Activated CD4-positive, CD25-positive, alpha-beta regulatory T cell treated with anti-CD3 and anti-CD28 coated beads, Interleukin-2, amount 50 U/mL, for 72 hours (primary cell): ENCODE data around the gene DPP10.

Experiments
- DNase-seq: peaks from one replicate; pipeline ENCODE4 v3.0.0; 2021

DPP10 gene

DNA sequence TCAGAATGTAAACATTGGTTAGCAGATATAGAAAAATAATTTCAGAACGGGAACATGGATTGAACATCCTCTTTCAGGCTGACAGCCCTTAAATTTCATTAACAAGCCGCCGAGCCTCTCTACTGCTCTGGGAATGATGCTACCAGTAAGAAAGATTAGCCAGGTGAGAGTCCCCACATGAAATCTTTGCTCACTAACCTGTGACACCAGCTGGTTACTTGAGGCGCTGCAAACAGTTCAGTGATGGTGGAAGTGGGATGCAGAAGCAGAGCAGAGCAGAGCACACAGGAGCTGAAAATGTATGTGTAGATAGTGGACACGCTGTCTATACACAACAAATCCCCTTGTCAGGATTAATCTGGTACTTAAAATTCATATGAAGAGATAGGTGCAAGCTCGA, 721.1 kb downstream of the DPP10 start:
- no peak for DNase-seq

DNA sequence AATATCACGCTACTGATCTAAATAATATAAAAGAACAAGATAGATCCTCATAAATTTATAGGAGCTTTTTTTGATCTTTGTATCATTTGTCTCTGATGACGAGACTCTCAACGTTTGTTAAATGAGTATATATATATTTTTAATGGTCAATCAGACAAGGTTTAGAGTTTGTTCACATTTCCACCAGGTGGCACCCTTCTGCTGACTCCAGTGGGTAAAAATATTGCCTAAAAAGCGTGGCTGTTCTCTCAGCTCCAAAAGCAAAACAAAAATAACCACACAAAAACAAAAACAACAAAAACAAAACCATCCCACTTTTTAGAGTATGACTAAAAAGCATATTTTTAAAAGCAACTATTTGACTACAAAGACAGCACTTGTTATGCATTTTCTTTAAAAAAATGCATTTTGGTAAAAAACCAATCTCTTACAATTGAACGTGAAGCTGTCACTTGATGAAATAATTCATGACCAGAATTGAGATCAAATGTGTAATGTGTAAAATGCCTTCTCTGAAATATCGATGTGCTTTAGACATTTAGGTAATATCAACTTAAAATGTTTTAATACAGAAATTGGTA, 723.2 kb downstream of the DPP10 start:
- no peak for DNase-seq

DNA sequence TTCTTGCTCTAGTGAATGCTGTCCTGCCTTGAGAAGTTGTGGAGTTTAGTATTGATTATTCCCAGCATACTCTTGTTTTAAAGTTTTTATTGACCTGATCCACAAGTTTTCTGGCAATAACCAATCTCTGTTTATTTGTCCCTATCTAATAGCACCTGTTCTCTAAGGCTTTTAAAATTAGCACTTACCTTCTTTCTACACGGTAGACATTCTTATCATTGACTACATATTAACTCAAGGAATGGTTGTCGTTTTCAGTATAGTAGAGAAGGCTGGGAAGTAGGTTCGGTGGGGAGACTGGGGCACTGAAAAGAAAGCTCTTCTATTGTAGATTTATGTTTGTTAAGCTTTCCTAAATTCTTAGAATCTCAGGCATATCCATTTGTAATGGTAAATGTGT, 726.0 kb downstream of the DPP10 start:
- no peak for DNase-seq

DNA sequence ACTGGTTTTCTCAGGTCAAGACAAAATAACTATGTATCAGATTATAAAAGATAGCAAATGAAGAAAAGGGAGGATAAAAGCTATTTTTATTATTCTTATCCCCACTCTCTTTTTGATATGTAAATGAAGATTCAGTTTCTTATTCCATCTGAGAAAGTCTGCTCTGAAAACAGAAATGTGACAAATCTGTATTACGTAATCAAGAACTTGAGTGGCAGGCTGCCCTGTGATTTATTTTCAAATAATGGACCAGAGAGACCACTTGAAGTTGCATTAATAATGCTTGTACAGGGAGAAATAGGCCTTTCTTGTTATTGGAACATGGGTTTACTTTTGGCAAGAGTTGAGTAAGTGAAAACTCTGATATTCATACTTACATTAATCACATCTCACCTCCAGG, 727.4 kb downstream of the DPP10 start:
- no peak for DNase-seq

DNA sequence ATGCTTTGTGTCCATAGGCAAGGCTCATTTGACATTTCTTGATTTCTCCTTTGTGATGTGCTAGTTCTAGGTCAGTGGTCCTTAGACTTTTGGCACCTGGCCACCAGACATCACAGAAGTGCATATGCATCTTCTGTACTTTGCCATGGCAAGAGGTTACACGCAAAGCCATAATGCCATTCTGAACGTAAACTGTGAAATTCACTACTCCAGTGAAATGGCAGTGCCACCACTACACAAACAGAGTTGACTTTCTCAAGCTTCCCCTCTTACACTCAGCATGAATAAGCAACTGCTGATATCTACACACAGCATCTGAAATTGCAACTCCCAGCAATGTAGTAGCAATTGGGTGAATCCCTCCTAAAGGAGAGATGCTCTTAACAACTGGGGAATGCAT, 729.3 kb downstream of the DPP10 start:
- no peak for DNase-seq

DNA sequence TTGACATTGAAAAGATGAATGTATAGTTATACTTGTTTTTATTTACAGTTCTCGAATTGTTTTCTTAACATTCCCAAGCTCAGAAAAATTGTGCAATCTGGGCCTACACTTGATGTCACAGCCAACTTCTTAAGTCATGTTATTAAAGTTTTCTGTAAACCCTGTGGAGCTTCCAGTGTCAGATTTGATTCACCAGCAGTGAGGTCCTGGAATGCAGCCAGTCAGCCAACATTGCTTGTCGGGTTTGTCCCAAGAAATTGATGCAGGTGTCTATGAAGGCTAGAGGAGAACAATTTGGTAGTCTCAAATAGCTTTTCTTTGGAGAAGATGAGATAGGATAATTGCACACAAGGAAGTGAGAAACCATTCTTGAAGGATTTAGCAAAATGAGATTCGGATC, 732.2 kb downstream of the DPP10 start:
- DNase-seq: no peak

DNA sequence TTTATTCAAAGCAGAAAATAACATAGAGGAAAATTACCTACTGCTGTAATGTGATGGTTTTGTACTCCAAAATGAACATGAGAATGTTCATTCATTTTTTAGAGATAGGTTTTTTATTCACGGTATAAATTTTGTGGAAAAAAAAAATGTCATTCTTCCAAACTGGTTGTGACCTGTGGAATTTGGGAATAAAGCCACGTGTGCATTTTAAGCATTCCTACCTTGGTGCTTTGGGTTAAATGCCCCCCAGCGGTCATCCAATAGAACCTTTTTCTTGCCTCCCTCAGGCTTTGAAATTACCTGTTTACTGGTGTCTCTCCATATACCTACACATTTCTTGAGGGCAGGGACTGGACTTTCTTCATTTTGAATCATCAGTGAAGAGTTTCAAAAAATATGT, 740.7 kb downstream of the DPP10 start:
- no peak for DNase-seq

DNA sequence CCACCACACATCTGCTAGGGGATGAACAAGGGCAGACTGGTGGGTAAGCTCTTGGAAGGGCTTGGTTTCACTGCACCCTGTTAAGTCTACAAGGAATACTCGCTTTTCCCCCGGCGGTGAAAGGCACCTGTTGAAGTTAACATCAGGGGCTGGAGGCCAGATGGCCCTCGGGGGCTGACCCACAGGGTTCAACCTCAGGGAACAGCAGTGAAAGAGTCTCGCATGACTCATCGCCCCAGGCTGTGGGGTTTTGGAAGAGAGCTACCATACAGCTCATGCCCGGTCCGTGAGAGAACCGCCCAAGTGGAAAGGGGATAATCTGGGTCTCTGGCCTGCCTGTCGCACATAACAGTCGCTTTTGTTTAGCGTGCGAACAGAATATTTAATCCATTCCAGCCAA, 748.0 kb downstream of the DPP10 start:
- no peak for DNase-seq

DNA sequence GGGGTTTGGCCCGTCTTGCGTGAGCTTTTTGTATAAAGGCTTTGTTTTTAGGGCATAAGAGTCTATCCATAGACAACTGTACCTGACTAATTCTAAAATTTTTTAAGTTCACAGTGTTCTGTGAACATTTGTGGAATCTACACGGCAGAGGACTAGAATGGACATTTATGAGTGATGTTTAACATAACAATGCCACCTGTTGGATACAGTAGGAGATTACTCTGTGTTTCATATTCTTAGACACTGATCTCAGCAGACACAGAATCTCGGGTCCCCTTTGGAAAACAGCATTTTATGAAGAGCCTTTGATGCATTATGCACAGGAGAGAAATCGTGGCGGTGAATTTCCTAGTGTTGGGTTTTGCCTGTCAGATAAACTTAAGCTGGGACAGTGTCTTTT, 752.2 kb downstream of the DPP10 start:
- DNase-seq: no peak

DNA sequence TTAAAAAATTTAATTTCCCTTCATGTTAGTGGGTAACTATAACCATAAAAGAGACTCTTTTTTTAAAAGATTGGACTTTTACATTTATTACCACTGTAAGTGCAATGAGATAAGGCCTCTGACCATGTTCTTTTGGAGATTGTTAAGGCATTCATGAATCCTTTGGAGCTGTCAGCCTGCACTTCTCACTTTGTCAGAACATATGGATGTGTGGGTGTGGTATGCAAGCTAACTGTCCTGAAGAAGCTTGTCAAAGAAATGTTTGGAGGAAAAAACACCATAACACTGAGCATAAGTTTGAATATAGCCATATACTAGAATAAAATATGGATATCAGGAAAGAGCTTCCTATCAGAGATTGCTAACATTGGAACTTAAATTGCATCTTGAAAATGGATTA, 754.1 kb downstream of the DPP10 start:
- no peak for DNase-seq

DNA sequence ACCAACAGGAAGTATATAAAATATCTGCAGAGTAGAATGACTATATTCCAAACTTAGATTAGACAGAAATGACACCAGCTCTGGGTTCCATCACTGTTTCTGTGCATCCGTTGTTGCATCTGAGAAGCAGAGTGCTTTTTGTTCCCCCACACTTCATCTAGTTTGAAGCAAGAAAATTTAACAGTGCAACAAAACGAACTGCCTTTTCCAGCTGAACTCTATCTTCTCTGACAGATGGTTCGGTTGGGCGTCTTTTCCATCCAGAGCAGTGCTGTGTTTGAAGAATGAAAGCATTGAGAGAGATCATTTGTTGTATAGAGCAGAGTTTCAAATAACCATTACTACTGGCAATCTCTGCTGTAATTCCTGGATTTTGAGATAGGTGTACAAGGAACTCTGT, 757.5 kb downstream of the DPP10 start:
- DNase-seq: no peak

DNA sequence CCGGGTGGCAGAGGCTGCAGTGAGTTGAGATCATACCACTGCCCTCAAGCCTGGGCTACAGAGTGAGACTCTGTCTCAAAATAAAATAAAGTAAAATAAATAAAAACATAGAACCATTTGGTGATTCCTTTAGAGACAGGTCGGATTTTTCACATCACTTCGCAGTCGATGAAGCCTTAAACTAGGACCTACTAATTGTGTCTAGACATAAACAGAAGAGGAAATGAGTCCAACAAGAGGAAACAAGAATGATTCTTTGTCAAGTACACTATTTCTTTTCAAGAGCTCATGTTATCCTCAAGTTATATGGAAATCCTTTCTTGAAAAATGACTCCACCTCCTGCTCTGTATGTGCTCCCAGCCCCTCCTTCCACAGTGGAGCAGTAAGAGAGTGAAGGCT, 758.9 kb downstream of the DPP10 start:
- DNase-seq: no peak

DNA sequence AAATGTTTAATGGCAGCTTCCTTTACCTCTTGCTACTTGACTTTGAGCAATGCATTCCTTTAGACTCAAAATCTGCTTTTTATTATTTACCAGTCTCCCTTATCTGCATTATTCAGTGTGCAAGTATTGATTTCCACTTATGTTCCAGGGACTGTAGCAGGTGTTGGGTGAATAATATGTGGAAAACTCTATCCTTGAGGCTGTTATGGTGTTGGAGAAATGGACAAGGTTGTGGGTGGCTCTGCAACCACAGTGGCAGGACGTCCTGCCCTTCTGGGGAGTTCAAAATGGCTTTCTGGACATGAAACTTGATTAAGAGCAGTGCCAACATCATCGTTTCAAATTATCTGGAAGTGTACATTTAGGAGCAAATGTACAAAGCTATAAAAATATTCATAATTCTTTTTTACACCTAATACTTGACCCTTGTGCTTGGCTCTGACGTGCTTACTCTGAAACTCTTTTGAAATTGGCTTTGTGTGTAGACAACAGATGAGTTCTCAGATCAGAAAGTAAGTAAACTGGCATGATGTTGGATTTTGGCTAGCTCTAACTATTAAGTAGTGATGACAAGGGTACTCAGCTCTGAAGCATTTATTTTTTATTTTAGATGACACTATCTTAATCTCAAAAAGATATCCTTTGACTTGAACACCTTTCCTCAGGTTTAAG, 766.2 kb downstream of the DPP10 start:
- DNase-seq: no peak

DNA sequence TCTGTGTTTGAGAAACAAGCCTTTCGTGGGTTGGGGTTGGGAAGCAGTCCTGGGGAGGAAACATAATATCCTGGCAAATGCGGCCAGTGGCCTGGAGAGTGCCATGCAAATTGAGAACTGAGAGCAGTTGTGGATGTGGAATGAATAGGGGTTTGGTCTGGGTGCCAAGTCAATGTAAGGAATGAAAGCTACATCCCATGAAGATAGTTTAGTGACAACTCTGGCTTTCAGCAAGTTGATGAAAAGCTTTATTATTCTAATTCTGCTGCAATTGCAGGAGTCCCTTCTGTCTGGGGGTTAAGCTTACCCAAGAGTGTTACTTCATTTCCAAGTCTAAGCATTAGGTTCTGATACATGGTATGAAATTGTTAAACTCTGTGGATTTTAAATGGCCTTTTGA, 771.6 kb downstream of the DPP10 start:
- no peak for DNase-seq

DNA sequence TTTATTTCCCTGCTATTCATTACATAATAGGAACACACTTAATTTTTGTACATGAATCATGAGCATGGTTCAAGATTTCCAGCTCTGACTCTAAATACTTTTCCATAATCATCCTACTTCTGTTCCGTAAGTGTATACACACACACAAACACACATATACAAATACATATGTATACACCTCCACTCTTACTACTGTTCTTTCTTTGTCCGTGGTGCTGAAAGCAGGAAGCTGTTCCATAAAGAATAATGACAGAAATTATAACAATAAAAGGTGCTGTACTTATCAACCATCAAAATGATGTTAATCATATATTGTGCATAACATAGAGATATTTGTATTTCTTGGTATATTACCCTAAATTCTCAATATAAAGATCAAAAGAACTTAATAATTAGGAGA, 776.9 kb downstream of the DPP10 start:
- DNase-seq: no peak

DNA sequence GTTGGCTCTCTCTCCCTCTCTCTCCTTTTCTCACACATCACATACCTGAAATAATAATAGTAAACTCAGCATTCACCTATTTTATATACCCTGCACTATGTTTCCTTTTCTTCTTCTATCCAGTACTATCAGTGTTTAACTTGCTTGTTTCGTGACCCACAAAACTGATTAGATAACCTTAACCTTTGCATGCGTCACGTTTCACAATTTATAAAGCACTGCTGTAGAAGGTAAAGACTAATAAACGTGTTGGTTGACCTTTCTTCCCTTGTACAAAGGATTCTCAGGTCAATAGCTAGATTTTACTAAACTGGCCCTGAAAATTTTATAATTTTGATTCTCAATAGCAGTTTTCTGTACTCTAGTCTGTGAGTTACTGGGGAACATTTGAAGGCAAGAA, 791.7 kb downstream of the DPP10 start:
- no peak for DNase-seq

DNA sequence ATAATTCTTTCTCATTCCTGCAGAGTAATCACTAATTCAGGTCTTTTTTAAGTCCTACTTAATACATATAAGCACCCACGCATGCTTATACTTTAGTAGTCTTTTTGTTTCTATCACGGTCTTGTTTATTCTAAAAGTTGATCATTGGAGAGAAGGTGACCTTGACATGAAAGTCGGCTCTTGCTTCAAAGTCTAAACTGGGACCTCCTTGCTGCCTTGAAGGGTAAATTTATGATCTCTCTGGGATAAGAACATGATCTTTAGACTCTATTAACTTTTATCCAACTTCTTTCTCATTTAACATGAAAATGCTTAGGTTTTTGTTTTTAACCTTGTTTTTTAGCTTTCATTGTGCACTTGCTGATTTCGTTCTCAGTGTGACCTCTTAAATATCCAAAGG, 792.3 kb downstream of the DPP10 start:
- no peak for DNase-seq

DNA sequence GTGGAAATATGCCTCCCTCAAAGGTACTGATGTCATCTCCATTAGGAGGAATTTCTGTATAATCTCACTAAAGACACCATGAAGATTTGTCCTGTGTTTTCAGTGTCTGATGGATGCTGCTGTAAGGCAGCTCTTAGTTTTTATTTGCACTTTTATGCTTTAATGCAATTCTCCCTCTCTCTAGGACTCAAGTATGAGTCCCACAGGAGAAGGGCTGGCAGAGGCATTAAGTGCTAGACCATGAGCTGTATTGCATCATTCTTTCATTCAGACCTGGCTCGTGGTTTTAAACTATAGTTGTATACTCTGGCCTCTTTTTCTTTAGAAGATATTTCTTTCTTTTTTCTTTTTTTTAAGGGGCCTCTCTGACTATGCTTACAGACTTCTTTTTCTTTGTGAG, 805.6 kb downstream of the DPP10 start:
- no peak for DNase-seq

DNA sequence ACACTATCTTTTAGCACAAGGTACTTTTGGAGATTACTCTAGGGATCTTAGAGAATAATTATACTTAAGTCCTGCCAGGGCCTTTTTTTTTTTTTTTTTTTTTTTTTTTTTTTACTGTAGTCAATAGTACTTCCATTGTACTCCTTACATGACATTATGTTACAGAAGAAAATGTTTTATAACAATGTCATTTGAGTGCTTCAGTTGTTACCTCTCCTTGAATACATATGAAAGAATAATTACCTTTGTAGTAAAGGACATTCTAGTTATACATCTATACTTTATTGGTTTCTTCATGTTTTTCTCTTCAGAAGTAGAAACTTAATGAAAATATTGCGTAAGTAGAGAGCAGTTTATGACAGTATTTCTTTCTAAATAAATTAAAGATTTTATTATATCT, 834.9 kb downstream of the DPP10 start:
- no peak for DNase-seq

DNA sequence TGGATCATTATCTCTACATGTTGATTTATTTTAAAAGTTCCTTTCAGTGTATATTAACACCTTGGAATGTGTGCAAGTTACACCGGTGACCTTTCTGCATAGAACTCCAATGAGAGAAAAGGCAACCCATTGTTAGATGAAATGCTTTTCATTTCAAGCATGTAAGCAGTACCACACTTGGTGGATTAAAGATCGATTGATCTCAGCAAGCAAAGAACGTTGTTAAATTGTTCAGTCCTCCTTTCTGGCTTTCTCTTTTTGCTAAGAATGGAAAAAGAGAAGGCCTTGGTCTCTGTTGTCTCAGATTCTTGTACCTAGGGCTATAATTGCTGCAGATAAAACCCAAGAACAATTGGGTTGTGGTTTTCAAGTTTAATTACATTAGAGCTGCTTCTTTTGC, 843.0 kb downstream of the DPP10 start:
- no peak for DNase-seq

DNA sequence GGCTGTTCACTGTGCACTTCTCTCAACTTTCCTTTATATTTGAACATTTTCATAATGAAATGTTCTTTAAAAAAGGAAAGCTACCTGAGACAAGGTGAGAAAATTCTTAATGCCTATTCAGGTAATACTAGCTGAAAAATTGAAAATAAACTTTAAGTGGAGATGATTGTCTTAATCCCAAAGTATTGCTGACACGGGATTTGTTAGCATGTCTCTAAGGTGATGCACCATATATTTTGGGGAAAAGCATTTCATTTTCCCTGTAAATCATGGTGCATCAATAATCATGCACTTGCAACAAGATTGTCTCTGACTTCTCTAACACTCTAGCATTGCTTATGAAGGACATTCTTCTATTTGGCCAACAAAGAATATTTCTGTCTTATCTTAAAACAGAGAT, 848.0 kb downstream of the DPP10 start:
- no peak for DNase-seq

DNA sequence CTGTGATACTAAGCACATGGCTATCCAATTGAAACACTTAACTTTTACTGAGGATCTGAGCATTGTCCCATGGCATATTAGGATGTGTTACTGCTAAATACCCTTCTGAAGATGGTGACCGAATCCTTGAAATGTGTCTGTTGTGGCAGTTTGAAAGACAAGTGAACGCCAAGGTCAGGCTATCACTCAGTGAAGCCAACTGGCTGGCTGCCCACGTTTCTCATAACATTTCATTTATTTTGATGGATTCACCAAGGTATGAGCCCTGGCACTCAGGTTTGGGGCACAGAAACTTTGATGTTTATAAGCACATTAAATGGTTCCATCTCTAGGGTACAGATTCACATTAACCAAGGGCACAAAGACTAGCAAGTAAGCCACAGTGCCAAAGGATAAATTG, 850.3 kb downstream of the DPP10 start:
- no peak for DNase-seq

DNA sequence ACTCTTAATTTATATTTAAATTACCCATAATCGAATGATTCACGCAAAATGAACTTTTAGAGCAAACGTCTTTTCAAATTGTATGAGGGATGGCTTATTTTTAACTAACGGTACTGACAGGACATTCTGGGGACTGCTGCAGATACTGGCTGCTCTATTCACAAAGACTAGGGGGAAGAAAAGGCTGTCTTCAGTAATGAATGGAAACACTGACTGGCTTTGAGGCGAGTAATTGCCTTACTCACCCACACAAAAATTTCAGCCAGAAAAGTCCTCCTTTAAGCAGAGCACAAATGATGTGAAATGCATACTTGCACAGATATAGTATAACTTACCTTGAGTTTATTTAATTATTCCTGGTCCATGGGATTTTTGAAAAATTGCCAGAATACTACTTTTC, 852.6 kb downstream of the DPP10 start:
- no peak for DNase-seq

DNA sequence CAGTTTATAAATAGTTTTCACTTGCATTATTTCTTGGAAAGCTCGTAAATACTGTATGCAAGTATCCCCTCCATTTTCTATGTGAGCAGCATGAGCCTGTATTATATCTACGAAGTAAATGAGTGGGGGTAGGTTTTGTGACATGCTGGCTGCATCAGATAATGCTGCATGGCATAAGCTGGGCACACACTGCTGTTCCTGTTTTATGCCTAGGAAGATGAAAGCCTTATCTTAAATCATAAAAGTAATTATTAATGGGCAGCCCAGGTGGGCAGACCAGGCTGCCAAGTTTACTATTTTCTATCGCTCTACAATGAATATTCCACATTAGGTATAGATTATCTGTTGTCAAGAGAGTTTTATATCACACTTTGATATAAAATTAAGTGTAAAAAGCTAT, 854.6 kb downstream of the DPP10 start:
- no peak for DNase-seq

DNA sequence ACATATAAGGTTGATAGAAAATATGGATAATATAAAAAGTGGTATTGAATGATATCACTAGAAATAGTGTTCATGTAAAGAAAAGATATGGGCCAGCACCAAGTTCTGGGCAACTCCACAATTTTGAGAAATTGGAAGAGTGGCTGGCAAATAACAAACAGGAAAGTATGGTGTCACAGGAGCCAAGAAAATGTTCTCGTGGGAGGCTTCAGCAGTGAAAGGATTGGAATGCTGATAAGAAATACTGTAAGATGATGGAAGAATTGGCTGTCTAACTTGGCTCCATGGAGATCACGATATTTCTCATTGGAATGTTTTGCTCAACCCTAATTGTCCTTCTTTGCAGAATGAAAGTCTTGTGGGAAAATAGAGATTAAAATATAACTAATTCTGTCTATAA, 856.8 kb downstream of the DPP10 start:
- no peak for DNase-seq

DNA sequence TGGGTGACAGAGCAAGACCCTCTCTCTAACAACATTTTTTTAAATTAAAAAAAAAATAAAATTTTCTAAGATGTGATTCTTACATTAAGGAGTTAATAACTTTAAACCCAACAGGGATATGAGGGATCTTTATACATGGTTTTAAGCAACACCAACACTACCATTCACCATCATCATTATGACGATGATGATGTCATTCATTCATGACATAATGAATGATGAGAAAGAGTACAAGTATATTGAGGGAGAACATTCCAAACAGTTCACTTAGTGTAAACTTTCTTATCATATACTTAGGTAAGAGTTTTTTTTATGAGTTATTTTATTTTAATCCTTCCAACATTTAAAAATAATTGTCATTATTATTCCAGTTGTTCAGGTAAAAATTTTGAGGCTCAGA, 863.3 kb downstream of the DPP10 start:
- DNase-seq: no peak
